NCI-H1694 (cell line): Measurements from ENCODE around the gene FCHSD2.
"Not testable (repeated sequence)": the region's sequence is repeated elsewhere in the genome, so short reads cannot be mapped to it uniquely, and the experiment has no call there.

Source experiments
- DNase-seq: peaks from one replicate; lab custom pipeline; 2025; lab: John Stamatoyannopoulos, UW

Gene FCHSD2

DNA sequence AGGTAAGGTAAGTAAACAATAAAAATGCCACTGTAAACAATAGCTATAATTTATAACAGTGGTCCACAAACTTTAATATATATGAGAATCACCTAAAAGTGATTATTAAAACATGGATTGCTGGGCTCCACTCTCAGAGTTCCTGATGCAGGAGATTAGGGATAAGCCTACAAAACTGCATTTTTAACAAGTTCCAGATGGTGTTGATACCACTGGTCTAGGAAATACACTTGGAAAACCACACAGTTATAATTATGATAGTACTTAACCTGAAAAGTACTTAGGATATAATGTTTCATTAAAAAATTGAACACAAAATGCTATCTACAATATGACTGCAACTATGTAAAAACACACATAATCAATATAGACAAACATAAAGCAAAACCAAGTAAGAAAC is 20.4 kb downstream of the FCHSD2 start:
- DNase-seq = no peak

- no peak for DNase-seq
Measured at GRCh38 chr11:73117071-73117470, 25.0 kb downstream of the FCHSD2 start.

DNA sequence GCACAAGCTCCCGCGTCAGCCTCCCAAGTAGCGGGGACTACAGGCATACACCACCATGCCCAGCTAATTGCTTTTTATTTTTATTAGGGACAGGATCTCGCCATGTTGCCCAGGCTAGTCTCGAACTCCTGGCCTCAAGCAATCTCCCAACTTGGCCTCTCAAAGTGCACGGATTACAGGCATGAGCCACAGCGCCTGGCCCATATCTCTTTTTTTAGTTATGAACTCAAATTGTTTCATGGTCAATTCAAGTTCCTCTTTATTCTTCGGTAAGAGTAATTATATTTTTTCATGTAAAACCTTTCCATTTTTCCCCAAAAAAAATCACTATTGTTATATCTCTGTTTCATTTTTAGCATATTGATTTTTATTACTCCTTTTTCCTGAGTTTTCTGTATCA is 25.5 kb downstream of the FCHSD2 start:
- DNase-seq = no peak

GRCh38 chr11:73114835-73115220 is 27.3 kb downstream of the FCHSD2 start:
- DNase-seq = no peak

- DNase-seq = no peak
Measured at GRCh38 chr11:73114110-73114834, 27.8 kb downstream of the FCHSD2 start.

GRCh38 chr11:73113426-73113825 is 28.7 kb downstream of the FCHSD2 start:
- DNase-seq = no peak

GRCh38 chr11:73107597-73107996 is 34.5 kb downstream of the FCHSD2 start:
- no peak for DNase-seq

DNA sequence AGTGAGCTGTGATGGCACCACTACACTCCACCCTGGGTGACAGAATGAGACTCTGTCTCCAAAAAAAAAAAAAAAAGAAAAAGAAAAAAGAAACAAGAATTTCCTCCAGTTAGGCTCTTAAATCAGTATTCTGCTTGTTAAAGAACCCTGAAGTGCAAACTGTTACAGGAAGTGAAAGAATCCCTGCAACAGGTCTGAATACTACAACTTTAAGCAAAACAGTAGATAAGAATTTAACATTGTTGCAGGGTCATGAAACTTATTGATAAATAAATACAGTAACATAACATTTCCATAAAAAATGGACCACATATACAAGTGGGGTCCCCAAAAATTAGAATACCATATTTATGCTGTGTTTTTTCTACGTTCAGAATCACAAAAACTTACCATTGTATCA is 35.8 kb downstream of the FCHSD2 start:
- no peak for DNase-seq

GRCh38 chr11:73100578-73100977 is 41.5 kb downstream of the FCHSD2 start:
- DNase-seq = no peak

DNA sequence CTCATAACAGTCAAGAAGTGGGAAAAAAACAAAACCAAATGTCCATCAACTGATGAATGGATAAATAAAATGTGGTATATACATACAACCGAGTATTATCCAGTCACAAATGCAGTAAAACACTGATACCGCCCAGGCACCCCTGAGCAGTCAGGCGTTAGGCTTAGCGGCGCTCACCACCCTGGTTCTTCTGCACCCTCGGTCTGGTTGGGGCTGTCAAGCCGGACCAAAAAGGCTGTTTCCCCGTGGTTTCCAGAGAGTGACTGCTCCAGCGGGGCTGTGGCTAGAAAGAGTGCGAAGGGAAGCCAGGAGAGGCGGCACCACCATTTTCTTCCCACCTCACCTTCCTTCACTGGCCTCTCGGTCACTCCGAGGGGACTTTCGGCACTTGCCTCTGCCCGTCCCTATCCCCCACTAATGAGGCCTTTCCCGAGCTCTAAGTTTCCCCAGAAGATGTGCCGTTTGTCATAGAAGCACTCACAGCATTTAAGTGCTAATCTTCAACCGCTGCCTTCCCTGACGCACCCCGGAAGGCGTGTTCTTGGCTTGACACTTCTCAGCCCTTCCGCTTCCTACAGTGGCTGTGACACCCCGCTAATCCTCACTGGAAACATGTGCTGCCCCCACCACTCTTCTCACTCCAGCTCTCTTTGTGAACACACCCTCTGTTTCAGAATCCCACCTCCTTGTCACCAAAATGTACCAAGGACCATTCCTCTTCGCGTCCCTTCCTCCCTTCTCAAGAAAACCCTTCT is 42.4 kb downstream of the FCHSD2 start:
- DNase-seq = no peak

DNA sequence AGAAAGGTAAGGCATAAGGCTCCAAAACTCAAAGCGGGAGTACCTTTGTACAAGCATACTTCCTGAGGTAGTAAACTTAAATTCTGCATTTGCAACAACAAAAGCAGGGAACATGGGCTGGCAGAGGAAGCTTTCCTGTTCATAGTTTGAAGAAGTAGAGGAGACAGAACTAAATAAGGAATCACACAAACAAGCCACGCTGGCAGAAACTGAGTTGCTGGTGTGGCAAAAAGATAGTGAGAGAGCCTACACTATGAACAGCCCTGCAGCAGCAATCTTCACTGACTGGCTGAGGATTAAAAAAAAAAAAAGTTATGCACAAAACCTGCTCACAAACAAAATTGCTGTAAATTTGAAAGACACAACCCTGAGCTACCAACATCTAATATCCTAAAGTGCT is 46.5 kb downstream of the FCHSD2 start:
- no peak for DNase-seq

DNA sequence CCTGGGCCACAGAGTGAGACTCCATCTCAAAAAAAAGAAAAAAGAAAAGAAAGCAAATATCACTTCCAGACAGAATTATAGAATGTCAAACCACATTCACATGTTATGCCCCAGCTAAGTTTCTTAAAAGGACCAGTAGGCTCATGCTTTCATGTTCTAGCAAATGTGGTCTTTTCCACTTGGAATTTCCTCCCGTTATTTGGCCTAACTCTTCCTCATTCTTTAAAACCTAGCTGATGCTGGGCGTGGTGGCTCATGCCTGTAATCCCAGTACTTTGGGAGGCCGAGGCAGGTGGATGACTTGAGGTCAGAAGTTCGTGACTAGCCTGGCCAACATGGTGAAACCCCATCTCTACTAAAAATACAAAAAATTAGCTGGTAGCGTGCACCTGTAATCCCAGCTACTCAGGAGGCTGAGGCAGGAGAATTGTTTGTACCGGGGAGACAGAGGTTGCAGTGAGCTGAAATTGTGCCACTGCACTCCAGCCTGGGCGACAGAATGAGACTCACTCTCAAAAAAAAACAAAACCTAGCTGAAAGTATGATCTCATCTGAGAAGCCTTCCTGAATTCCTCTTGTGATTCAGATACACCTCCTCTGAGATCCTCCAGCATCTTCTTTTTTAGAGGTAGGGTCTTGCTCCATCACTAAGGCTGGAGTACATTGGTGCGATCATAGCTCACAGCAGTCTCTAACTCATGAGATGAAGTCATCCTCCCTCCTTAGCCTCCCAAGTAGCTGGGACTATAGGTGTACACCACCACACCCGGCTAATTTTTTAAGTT is 50.4 kb downstream of the FCHSD2 start:
- DNase-seq = no peak

GRCh38 chr11:73087730-73088129 is 54.4 kb downstream of the FCHSD2 start:
- DNase-seq = no peak

DNA sequence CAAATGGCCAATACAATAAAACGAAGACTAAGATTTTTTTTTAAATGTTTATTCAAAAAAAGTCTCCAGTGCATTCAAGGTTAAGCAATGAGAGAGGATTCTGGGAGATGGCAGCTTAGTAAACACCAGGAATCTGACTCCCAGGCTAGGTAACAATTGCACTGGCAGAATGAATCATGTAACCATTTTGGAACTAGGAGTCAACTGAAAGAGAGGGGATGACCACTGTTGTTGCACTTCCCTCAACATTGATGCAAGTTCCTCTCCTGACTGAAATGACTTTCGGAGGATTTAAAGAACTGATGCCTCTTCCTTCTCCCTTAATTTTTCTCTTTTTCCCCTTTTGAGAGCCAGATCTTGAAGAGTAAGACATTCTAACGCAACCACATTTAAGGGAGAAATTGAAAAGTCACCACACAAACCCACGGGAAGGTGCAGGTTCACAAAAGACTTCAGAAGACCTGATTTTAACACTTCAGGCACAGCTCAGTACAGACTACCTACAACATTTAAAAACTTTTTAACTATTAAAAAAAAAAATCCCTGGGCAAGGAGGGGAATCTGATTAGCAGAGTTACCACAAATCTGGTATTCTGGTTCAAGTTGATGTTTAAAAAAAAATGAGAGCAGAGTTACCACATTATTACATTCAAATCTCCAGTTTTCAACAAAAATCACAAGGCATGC is 56.8 kb downstream of the FCHSD2 start:
- no peak for DNase-seq

DNA sequence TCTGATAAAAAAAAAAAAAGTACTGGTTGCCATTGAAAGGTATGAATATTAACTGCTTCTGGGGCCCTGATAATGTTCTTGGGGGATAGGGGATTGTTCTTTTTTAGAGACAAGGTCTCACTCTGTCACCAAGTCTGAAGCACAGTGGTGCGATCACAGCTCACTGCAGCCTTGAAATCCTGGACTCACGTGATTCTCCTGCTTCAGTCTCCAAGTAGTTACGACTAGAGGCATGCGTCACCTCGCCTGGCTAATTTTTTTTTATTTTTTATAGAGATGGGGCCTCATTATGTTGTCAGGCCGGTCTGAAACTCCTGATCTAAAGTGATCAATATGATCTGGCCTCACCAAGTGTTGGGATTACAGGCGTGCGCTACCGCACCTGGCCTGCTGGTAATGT is 63.5 kb downstream of the FCHSD2 start:
- no peak for DNase-seq

DNA sequence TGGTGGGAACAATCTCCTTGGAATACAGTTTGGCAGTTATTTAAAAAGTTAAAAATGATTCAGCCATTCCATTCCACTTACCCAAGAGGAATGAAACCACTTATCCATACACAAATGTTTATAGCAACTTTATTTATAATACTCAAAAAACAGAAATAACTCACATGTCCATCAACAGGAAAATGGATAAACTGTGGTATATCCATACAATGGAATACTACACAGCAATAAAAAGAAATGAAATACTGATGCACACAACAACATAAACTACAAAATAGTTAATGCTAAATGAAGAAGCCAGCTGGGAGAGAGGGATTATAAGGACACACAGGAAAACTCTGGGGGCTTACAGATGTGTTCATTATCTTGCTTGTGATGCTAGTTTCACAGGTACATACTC is 64.7 kb downstream of the FCHSD2 start:
- DNase-seq = no peak

- DNase-seq = no peak
Measured at GRCh38 chr11:73074319-73074718, 67.8 kb downstream of the FCHSD2 start.

DNA sequence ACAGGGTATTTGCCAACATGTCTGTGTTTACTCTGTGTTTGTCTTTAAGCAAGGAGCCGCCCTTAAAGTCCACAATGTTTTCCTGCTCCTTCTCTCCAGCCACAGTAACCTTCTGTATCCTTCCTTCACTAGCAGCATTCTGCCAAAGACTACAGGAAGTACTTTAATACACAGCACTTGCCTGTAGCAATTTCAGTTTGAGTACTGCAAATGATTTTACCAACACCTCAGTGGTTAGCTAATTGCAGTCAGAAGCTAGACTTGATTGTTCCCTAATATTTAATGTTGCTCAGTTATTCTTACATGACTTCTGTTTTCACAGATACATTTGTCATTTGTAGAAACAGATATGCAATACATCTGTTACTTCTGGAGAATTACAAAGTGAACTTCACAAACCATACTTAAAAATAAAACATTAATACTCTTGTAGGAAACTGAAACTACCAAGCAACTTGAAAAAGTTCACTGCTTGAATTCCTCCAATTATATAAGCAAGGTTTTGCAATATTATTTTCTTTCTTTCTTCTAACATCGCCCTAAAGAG is 69.1 kb downstream of the FCHSD2 start:
- DNase-seq = no peak

- no peak for DNase-seq
Measured at GRCh38 chr11:73070653-73071052, 71.5 kb downstream of the FCHSD2 start.

DNA sequence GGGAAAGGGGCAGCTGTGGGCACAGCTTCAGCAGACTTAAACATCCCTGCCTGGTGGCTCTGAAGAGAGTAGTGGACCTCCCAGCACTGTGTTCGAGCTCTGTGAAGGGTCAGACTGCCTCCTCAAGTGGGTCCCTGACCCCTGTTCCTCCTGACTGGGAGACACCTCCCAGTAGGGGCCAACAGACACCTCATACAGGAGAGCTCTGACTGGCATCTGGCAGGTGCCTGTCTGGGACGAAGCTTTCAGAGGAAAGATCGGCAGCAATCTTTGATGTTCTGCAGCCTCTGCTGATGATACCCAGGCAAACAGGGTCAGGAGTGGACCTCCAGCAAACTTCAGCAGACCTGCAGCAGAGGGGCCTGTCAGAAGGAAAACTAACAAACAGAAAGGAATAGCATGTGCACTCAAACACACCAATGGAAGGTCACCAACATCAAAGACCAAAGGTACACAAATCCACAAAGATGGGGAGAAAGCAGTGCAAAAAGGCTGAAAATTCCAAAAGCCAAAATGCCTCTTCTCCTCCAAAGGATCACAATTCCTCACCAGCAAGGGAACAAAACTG is 80.2 kb downstream of the FCHSD2 start:
- DNase-seq = not testable (repeated sequence)

DNA sequence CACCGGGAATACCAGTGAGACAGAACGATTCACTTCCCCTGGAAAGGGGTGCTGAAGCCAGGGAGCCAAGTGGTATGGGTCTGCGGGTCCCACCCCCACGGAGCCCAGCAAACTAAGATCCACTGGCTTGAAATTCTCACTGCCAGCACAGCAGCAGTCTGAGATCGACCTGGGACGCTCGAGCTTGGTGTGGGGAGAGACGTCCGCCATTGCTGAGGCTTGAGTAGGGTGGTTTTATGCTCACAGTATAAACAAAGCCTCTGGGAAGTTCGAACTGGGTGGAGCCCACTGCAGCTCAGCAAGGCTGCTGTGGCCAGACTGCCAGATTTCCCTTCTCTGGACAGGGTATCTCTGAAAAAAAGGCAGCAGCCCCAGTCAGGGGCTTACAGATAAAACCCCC is 80.7 kb downstream of the FCHSD2 start:
- not testable (repeated sequence) for DNase-seq

DNA sequence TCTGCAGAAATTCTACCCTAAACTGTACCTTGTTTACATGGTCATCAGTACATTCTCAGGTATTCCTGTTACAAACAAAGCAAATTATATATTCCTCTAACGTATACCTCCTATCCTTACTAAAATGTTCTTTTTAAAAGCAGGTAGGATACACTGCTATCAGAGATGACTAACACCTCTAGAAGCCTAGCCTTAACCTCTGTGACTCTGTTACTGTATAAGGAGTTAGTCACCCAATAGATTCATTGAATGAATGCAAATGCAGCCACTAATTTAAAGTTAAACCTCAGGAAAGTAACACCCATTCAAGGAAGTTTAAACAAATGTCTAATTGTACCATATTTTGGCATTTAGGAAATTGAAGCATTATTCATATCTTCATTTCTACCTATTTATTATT is 82.2 kb downstream of the FCHSD2 start:
- DNase-seq = no peak
